HG03439 (cell line): ENCODE measurements around the gene KDM3B.
"Not testable (repeated sequence)": the region's sequence is repeated elsewhere in the genome, so short reads cannot be mapped to it uniquely, and the experiment has no call there.

ENCODE experiments used
- ATAC-seq: cut with Tn5 transposase; IDR thresholded peaks from one replicate; pipeline ENCODE4 v1.9.1; 2021; ENCODE audit warnings: mild to moderate bottlenecking, moderate library complexity; ENCODE audit not compliant: unreplicated experiment

Gene KDM3B

DNA sequence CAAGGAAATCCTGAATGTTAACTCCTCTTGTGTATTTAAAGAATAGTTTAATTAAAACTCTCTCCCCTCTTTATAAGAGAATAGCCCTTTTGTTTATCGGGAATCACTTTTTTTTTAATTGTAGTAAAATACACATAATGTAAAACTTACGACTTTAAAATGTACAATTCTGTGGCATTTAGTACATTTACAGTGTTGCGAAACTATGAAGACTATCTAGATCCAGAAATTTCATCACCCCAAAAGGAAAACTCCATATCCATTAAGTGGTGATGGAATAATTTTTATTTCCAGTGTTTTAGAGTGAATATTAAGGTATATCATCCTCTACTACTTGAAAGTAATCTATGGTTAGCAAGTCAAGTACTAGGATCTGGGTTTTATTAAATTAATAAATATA is 36.8 kb downstream of the KDM3B start:
- ATAC-seq, result no peak

DNA sequence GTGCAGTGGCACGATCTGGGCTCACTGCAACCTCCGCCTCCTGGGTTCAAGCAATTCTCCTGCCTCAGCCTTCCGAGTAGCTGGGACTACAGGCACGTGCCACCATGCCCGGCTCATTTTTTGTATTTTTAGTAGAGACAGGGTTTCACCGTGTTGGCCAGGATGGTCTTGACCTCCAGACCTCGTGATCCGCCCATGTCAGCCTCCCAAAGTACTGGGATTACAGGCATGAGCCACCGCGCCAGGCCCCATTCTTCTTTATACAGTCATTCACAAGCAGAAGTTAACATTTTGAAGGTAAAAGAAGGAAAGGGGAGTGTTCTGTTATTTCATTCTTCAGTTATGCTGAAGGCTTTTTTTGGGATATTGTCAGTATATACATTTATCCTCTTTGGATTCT is 37.4 kb downstream of the KDM3B start:
- not testable (repeated sequence) for ATAC-seq

DNA sequence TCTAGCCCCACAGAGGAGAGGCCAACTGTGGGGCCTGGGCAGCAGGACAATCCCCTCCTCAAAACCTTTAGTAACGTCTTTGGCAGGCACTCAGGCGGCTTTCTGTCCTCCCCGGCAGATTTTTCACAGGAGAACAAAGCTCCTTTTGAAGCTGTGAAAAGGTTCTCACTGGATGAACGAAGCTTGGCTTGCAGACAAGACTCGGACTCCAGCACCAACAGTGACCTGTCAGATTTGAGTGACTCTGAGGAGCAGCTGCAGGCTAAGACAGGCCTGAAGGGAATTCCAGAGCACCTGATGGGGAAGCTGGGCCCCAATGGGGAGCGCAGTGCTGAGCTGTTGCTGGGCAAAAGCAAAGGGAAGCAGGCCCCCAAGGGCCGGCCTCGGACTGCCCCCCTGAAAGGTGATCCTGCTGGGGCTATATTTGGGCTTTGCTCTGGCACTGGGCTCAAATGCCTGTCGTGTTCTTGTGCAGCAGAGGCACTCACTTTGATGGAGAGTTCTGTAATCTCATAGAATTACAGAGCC is 39.4 kb downstream of the KDM3B start:
- no peak for ATAC-seq

DNA sequence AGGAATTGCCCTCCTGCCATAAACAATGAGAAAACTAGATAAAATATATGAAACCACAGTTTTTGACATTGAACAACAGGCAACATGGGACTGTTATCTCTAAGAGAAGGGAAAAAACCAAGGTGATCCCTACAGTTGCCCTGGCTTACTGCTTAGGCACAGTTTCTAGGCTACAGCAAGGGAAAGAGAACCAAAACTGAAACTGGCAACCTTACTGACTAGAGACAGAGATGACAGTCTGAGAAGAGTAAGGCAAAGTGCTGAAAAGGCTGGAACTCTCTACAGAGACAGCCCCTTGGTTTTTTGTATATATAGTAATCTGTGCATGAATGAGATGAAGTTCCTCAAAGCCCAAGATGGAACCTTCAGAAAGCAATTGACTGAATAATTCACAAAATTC is 50.2 kb downstream of the KDM3B start:
- no peak for ATAC-seq

DNA sequence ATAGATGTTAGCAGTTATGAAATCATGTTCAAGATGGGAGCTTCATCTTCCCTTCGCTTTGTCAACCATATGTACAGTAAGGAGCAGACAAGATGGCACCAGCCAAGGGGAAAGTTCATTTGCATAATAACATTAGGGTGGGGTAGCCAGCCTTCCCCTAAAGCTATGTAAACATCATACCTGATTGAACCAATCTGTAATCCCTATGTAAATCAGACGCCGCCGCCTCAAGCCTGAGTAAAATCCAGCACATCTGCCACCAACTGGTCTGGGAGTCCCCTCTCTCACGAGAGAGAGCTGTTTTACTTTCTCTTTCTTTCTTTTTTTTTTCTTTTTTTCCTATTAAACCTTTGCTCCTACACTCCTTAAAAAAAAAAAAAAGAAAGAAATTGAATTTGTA is 55.5 kb downstream of the KDM3B start:
- peak; percentile 61 for ATAC-seq

DNA sequence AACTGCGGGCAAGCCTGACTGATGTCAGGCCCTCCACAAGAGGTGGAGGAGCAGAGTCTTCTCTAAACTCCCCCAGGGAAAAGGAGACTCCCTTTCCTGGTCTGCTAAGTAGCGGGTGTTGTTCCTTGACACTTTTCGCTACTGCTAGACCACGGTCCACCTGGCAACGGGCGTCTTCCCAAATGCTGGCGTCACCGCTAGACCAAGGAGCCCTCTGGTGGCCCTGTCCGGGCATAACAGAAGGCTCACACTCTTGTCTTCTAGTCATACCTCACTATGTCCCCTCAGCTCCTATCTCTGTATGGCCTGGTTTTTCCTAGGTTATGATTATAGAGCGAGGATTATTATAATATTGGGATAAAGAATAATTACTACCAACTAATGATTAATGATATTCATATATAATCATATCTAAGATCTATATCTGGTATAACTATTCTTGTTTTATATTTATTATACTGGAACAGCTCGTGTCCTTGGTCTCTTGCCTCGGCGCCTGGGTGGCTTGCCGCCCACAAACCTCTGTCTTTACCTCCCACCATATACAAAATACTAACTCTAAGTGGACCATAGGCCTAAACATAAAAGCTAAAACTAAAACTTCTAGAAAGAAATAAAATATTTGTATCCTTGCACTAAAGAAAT is 58.6 kb downstream of the KDM3B start:
- ATAC-seq, result not testable (repeated sequence)

DNA sequence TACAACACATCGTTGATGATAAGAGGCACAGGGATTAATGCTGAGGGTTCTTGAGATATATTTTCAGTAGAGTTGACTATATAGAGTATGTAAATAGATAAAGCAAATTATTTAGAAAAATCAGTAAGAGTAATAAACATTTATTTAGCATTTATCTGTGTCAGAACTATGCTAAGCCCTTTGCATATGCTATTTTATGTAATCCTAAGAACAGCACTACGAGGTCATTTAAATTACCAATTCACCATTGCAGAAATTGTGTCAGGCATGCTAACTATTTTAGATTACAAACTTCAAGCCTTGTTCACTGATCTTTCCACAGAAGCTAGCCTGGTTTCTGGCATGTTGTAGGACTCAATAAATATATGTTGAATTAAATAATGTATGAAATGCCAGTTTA is 66.0 kb downstream of the KDM3B start:
- no peak for ATAC-seq

DNA sequence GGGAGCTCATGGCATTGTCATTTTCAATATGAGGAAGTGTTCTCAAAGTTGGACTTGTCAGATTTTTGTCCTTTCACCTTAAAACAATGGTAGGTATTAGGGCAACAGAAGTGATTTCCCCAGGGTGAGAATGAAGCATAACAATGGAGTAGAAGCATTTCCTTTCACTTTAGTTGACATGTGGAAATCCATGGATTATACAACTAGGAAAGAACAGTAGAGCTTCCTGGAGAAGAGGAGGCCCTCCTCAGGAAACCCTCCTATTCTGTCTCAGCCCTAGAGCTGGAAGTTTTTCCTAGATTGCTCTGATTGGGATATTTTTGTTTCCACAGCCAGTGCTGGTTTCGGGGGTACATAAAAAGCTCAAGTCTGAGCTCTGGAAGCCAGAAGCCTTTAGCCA is 72.6 kb downstream of the KDM3B start:
- ATAC-seq, result no peak

DNA sequence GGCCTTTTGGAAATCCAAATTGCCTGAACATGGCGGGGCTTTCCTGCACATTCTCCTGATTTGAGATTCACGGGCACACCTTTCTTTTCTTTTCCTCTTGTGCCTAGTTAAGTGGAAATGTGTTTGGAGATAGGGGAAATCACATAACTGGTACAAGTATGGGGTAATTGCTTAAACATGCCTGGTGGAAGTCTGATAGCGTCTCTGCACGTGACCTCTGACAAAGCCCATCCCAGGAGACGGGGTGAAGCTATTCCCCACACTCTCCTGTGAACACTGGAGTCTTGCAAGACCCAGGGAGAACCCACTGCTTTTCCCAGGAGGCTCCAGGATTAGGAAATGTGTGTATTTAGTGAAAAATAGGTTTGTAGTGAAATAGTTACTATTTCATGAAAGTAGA is 83.5 kb downstream of the KDM3B start:
- no peak for ATAC-seq

DNA sequence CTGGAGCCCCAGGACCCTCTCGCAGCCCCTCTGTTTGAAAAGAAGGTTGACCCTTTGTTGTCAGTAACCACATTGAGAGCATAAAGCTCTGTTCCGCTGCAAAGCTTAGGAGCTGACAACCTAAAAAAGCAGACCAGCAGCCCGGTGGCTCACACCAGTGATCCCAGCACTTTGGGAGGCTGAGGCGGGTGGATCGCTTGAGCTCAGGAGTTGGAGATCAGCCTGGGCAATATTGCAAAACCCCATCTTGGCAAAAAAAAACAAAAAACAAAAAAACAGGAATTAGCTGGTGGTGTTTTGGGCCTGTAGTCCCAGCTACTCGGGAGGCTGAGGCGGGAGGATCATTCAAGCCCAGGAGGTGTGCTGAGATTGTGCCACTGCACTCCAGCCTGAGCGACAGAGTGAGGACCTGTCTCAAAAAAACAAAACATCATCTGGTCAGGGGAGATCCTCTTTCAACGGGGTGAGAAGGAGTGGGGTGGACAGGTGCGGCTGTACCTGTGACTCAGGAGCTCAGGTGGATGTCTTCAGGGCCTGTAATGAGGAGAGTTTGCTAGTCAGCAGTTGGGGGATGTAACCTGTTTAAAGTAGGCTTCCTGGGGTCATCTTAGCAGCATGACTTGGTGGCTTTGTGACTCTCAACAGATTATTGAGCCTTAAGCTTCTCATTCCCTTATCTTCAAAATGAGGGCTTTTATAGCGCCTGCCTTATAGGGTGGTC is 85.7 kb downstream of the KDM3B start:
- no peak for ATAC-seq

DNA sequence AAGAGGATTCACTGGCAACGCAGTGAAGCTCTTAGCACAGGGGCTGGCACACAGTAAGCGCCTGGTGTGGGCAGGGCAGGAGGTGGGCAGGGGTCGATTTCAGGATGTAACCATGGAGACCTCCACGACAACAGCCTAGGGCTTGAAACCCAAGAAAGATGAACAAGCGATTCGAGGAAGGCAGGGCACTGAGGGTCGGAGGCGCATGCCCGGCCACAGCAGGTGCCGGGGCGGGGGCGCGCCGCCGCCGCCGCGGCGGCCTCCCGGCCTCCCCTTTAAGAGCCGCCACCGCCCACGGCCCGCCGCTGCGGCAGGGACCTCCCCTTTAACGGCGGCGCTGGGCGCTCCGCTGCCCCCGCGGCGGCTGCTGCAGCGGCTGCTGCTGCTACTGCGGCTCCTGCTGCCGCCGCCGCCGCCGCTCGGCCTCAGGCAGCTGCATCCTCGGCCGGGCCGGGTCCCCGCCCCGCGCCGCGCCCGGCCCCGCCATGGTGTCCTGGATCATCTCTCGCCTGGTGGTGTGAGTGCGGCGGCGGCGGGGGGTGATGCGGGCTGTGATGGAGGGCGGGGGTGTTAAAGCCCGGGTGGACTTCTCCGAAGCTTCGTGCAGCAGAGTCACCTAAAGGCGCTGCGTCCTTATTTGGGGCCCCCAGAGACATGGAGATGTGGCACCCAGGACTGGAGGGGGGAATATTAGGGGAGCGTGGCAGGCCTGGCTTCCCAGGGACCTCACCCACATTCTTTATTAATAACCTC is 86.4 kb downstream of the KDM3B start, which contains the start of gene REEP2:
TSS of gene REEP2 (plus strand) at position 334 of the 753 bp plus-strand sequence. CDS start at position 486, 152 bp downstream.
- ATAC-seq, result peak; percentile 63

DNA sequence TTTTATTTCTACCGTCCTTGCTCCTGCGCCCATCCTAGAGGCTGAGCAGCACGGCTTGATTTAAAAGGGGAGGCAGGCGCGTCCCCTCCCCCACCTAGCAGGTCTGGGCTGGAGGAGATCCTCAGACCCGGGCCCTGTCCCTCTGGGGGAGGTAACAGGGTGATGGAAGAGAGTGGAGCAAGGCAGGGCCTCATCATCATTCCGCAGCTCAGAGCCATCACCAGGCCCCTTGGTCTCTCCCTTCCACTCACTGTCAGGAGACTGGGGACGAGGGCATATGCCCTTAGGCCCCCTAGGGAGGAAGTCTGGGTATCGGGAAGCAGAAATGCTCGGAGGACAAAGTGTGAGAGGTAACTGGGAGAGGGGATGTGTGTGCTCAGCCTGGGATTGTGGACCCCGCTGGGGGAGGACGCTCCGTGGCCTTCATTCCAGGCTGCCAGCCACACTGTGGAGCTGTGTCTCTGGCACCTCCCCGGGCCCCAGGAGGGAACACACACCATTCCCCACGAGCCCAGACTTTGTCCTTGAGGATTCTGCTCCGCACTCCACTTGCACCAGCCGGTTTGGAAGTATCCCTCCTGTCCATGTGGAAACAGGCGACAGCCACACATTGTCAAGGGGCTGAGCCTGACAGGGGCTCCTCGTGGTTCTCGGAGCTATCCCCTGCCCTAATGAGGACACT is 87.1 kb downstream of the KDM3B start:
- ATAC-seq, result no peak

DNA sequence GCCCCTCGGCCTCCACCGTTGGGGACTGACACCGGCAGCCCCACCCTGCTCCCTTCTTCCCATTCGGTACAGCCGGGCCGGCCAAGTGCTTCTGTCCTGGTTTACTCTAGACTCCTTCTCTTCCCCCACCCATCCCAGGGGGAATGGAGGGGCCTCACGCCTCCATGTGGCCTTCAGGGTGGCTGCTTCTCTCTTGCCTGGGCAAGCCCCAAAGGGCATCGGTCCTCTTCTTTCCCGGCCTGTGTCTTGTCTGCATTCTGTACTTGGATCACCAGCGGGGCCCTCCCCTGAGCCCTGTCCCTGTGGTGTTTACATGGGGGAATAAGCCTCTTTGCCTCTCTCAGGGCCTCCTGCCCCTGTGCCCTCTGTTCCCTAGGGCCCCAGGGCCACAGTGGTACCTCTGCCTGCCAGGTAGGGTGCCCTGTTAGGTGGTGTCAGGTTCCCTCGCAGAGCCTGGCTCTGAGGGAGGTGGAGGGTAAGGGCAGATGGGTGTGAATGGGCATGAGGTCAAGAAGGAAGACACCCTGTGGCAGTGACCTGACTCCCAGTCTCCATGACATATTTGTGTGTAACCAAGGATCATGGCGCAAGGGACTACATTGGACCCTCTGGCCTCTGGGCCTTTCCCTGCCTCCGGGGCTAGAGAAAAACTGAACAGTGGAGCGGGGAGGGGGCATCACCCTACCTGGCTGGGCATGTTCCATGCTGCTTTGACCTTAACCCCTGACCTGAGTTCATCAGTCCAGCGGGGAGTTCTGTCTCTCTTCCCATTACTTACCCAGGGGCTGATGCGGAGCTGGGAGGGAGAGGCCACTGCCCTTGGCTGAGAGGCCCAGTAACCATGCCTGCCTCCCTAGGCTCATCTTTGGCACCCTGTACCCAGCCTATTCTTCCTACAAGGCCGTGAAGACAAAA is 87.9 kb downstream of the KDM3B start:
- no peak for ATAC-seq

DNA sequence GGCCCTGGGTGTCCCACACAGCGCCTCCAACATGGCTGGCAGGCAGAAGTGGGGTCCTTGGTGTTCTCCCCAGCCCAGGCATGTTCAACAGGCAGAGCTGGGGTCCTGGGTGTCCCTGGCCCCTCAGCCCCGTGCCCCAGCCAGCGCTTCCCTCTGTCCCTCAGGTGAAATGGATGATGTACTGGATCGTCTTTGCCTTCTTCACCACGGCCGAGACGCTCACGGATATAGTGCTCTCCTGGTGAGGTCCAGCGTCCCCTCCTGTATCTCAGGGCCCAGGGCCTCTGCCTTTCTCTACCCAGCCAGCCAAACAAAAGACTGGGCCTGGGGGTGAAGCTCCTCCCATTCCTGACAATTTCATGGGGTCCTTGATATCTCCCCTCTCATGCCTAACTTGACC is 88.7 kb downstream of the KDM3B start:
- ATAC-seq, result no peak

DNA sequence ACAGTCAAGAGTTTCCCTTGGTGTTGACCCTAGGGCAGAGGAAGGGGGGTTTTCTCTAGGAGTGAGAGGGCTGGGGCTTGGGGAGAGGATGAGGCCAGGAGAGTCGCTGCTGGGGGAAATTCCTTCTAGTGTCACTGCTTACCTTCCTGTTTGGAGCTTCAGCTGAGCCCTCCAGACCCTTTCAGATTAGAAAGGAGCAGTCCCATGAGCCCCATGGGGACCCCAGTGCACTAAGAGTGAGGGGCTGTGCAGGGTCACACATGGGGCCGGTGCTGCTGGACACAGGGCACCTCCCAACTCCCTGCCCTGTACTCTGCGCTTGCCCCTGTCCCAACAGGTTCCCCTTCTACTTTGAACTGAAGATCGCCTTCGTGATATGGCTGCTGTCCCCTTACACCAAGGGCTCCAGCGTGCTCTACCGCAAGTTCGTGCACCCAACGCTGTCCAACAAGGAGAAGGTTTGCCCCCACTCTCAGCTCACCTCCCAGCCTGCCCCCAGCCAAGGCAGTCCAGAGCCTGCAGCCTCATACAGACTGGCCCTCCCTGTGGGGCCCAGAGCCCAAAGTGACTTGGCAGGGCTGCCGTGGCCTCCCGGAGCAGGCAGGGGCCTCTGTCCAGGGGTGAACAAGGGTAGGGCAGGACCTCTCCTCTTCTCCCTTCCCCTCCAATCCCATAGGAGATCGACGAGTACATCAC is 91.7 kb downstream of the KDM3B start:
- ATAC-seq, result no peak

DNA sequence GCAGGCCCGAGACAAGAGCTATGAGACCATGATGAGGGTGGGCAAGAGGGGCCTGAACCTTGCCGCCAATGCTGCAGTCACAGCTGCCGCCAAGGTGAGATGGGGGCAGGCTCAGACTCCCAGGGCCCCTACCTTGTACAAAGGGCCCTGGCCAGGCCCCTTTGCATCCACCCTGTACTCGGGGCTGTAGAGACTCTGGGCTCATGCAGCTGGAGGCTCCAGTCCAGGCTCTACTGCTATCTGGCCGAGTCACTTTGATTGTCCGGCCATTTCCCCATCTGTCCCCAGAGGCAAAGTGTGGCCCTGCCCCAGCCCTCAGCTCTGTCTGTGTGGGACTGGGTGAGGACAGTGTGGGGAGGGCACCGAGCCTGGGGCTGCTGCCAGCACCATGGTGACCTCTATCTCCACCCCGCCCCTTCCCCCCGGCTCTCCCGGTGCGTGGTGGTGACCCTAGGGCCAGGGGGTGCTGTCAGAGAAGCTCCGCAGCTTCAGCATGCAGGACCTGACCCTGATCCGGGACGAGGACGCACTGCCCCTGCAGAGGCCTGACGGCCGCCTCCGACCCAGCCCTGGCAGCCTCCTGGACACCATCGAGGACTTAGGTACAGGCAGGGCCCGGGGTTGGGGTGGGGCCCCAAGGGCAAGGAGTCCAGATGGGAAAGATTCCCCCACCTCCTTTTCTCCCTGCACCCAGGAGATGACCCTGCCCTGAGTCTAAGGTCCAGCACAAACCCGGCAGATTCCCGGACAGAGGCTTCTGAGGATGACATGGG is 92.5 kb downstream of the KDM3B start:
- no peak for ATAC-seq

DNA sequence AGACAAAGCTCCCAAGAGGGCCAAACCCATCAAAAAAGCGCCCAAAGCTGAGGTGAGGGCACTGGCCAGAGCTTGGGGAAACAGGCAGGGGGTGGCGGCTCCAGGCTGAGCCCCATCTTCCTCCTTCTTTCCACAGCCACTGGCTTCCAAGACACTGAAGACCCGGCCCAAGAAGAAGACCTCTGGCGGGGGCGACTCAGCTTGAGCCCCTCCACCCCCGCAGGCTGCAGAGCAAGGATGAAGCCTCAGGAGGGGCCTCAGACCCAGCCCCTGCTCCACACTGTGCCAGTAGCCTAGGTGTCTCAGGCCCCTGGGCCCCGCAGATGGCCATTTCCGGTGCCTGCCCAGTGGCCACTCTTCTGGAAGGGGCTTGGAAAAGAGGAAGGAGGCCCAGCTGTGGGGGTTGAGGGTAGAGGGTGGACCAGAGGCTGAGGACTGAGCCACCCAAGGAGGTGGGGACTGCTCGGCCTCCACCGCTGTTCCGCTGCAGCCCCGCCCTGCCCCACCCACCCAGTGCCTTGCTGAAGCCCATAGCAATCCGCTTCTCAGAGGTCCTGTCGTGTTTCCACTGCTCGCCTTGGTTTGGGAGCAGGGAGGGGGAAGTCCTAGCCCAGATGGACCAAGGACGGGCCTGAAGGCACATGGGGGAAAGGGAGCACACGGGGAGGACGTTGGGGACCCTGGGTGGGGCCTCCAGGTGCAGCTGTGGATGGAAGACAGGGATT is 93.2 kb downstream of the KDM3B start:
- ATAC-seq, result no peak

DNA sequence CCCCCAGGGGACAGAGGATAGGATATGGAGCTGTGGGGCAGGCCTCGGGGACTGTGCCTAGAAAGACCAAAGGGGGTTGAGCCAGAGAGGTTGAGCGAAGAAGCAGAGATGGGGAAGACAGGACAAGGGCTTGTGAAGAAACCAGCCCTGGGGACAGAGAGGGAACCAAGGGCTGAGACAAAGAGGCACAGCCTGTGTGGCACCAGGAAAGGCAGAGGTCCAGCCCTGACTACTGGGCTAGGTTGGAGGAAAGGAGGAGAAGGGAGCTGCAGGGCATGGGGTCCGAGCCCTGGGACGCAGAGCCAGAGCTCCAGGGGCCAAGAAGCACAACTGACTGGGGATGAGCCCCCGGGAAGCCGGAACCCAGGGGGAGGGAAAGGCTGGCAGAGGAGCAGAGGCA is 95.6 kb downstream of the KDM3B start:
- no peak for ATAC-seq
